ENCODE results near the gene VASH2. TPM values are rescaled to one million over a fixed set of nuclear protein-coding genes. Genes with fewer than 3 reads are reported as not detected.
"Not testable (repeated sequence)": the region's sequence is repeated elsewhere in the genome, so short reads cannot be mapped to it uniquely, and the experiment has no call there.

VASH2 gene
- total RNA-seq = 2.9 and 9.7 TPM in 2 replicates

DNA sequence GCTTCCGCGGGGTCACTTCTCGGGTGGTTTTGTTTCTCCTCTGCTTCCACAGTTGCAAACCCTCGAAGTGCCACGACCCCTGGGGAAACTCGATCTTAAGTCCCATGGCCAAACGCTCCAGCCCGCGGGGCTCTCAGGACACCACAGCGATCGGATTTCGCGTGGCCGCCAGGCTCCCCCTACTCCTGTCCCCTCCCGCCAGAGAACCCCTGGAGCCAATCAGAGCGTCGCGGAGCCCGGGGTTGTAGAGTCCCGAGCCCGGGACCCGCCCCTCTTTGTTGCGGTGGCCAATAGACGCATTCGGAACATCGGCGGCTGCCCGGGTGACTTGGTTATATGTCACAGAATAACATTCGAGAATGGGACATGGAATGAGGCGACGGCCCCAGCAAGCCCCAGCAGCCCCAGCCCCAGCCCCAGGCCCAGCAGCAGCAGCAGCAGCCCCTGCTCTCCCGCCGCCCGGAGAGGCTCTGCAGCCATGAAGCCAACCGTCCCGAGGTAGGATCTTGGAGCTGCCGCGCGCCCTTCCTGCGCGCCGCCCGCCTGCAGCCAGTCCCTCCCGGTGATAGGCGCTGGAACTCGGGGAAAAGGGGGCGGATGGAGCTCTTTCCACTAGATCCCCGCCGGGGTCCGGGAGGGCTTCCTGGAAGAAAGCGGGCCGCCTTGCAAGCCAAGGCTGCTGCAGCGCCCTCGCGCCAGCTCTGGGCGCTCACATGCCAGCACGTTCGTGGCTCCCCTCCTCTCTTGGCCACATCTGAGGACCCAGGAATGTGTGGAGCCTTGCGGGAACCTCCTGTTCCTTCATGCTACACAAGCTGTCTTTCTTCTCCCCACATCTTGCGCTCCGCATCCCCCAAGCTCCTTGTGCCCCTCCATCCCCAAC lies at the start of gene VASH2:
Gene VASH2 (plus strand): TSS at position 299 of the 883 bp plus-strand sequence. CDS start 1,002 bp downstream, outside the sequence.
- no peak for TF ChIP-seq CTCF (IDR thresholded peaks at IDR 0.05; ENCODE audit: insufficient read depth, low read length, poor library complexity, severe bottlenecking)
- DNase-seq (ENCODE audit: low read depth) = peak; percentile 38
- Histone ChIP-seq H3K4me3 (ENCODE audit: low read depth, low read length) (peak within 1 kb of the TSS; percentile 46), H3K36me3 (ENCODE audit: control insufficient read depth, insufficient read depth, low read length) (no peaks in the 10 kb centered on the region), H3K27me3 (ENCODE audit: control insufficient read depth, insufficient read depth, low read length) (peaks cover 12% of the 10 kb centered on the region)

DNA sequence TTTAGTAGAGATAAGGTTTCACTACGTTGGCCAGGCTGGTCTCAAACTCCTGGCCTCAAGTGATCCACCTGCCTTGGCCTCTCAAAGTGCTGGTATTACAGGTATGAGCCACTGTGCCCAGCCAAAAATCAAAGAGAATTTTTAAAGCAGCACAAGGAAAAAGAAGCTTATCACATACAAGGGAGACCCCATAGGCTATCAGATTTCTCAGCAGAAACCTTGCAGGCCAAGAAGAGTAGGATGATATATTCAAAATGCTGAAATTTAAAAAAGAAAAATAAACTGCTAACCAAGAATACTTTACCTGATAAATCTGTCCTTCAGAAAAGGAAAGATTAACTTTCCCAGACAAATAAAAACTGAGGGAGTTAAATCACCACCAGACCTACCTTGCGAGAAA lies 49.1 kb upstream of the VASH2 start:
- Histone ChIP-seq H3K36me3 (ENCODE audit: control insufficient read depth, insufficient read depth, low read length) (no peaks in the 10 kb centered on the region), H3K27me3 (ENCODE audit: control insufficient read depth, insufficient read depth, low read length) (no peaks in the 10 kb centered on the region), H3K4me3 (ENCODE audit: low read depth, low read length) (no peak overlapping the region)
- TF ChIP-seq CTCF (IDR thresholded peaks at IDR 0.05; ENCODE audit: insufficient read depth, low read length, poor library complexity, severe bottlenecking) = no peak
- DNase-seq (ENCODE audit: low read depth) = no peak

GRCh38 chr1:212902054-212902453 lies 48.3 kb upstream of the VASH2 start:
- Histone ChIP-seq H3K36me3 (ENCODE audit: control insufficient read depth, insufficient read depth, low read length) (no peaks in the 10 kb centered on the region), H3K27me3 (ENCODE audit: control insufficient read depth, insufficient read depth, low read length) (no peaks in the 10 kb centered on the region), H3K4me3 (ENCODE audit: low read depth, low read length) (no peak overlapping the region)
- no peak for TF ChIP-seq CTCF (IDR thresholded peaks at IDR 0.05; ENCODE audit: insufficient read depth, low read length, poor library complexity, severe bottlenecking)
- no peak for DNase-seq (ENCODE audit: low read depth)

DNA sequence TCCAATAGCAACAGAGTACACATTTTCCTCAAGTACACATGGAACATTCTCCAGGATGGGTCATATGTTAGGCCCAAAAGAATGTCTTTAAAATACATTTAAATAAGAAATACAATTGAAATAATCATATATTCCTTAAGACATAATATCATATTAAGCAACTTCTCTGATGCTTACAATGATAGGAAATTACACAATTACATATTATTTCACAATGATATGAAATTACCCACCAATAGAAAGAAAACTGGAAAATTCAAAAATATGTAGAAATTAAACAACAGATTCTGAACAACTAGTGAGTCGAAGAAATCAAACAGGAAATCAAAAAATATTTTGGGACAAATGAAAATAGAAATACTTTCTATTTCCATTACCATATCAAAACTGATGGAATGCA lies 46.7 kb upstream of the VASH2 start:
- DNase-seq (ENCODE audit: low read depth) = no peak
- no peaks in the 10 kb centered on the region for H3K27me3 ChIP-seq (ENCODE audit: control insufficient read depth, insufficient read depth, low read length)
- H3K4me3 ChIP-seq (ENCODE audit: low read depth, low read length) = no peak overlapping the region
- no peaks in the 10 kb centered on the region for H3K36me3 ChIP-seq (ENCODE audit: control insufficient read depth, insufficient read depth, low read length)
- TF ChIP-seq CTCF (IDR thresholded peaks at IDR 0.05; ENCODE audit: insufficient read depth, low read length, poor library complexity, severe bottlenecking) = no peak

- H3K4me3 ChIP-seq (ENCODE audit: low read depth, low read length); H3K36me3 ChIP-seq (ENCODE audit: control insufficient read depth, insufficient read depth, low read length); H3K27me3 ChIP-seq (ENCODE audit: control insufficient read depth, insufficient read depth, low read length); DNase-seq (ENCODE audit: low read depth): not testable (repeated sequence)
Measured at GRCh38 chr1:212908071-212908470, 42.3 kb upstream of the VASH2 start.

- Histone ChIP-seq H3K4me3 (ENCODE audit: low read depth, low read length) (no peak overlapping the region), H3K27me3 (ENCODE audit: control insufficient read depth, insufficient read depth, low read length) (no peaks in the 10 kb centered on the region), H3K36me3 (ENCODE audit: control insufficient read depth, insufficient read depth, low read length) (no peaks in the 10 kb centered on the region)
- no peak for DNase-seq (ENCODE audit: low read depth)
- TF ChIP-seq CTCF (IDR thresholded peaks at IDR 0.05; ENCODE audit: insufficient read depth, low read length, poor library complexity, severe bottlenecking) = no peak
Measured at GRCh38 chr1:212908971-212909370, 41.4 kb upstream of the VASH2 start.
